T-helper 17 cell (primary cell): ENCODE data around the gene MOSPD2. TPM values are rescaled to one million over a fixed set of nuclear protein-coding genes. Genes with fewer than 3 reads are reported as not detected.

Experiments used
- ATAC-seq: fragments of 150-1000 bp; cut with Tn5 transposase; 2 replicates; pipeline ENCODE4 v1.10.0; 2021; ENCODE audit warnings: mild to moderate bottlenecking, moderate library complexity
- DNase-seq, 3 donors: peaks; one replicate each; pipeline versions ENCODE4 v3.0.0 to v3.0.0-alpha.2; 2020 to 2021
- H3K9me3 ChIP-seq: one replicate; pipeline ENCODE4 v1.7.0; 2013; ENCODE audit warnings: low read length, mild to moderate bottlenecking; ENCODE audit not compliant: control insufficient read depth, poor library complexity, severe bottlenecking
- H3K27ac Mint-ChIP-seq: one replicate; pipeline ENCODE4 v1.8.0; 2022; ENCODE audit warnings: mild to moderate bottlenecking, moderate library complexity, mixed read lengths
- H3K27me3 Mint-ChIP-seq: one replicate; pipeline ENCODE4 v1.8.0; 2022; ENCODE audit warnings: mixed read lengths
- H3K36me3 Mint-ChIP-seq: one replicate; pipeline ENCODE4 v1.8.0; 2022; ENCODE audit warnings: low read depth, mixed read lengths
- H3K4me1 Mint-ChIP-seq: one replicate; pipeline ENCODE4 v1.8.0; 2022; ENCODE audit warnings: mild to moderate bottlenecking, mixed read lengths
- H3K4me3 Mint-ChIP-seq: one replicate; pipeline ENCODE4 v1.8.0; 2022; ENCODE audit warnings: mild to moderate bottlenecking, moderate library complexity, mixed read lengths
- total RNA-seq, 4 donors: library from RNA in 2 of 4; stranded (reverse) in 2 of 4; gene quantifications; one replicate each; pipeline ENCODE4 v1.2.3 and lab custom pipeline; 2022 to 2026

Gene MOSPD2
- total RNA-seq, 2 donors from 2014 or later = 6.2 to 7.4 TPM

DNA sequence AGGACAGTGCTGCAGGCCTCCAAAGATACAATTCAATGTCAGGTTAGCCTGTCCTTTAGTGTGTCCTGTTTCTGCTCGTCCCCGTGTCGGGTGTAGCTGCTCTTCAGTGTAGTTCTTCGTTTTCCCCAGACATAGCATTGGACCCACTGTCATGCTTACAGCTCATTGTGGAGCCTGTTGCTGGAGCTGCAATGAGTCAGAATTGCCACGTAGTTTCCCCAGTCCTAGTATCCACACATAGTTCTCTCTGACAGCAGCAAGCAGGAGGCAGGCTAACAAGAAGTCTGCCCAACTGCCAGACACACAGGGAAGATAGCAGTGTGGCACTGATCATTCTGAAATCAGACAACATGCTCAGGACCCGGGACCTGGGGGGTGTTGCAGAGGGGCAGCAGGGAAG lies 49.2 kb downstream of the MOSPD2 start:
- Mint-ChIP-seq H3K27me3 (no peaks in the 10 kb centered on the region), H3K4me3 (no peak overlapping the region), H3K4me1 (no peaks in the 10 kb centered on the region), H3K27ac (no peak overlapping the region), H3K36me3 (no peaks in the 10 kb centered on the region)
- no peaks in the 10 kb centered on the region for H3K9me3 ChIP-seq
- ATAC-seq (no peak), DNase-seq (no peak)

DNA sequence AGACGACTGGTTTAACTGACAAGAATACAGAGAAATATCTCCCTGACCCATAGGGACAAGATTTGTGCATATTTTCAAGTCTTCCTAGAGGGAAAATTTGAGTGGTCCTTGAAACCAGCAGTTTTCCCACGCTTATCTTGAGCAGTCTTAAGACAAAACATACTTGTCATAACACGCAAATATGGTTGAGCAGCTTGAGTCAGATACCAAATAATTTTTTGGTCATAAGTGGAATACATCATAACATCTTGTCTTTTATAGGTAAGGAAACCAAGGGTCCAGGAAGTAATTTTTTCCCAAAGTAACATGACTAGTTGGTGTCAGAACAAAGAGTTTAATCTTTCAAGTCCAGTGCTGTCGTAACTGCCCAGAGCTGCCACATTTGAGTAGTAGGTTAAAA lies 50.5 kb downstream of the MOSPD2 start:
- Mint-ChIP-seq H3K27ac (no peak overlapping the region), H3K27me3 (no peaks in the 10 kb centered on the region), H3K4me3 (no peak overlapping the region), H3K36me3 (no peaks in the 10 kb centered on the region), H3K4me1 (no peaks in the 10 kb centered on the region)
- ATAC-seq (no peak), DNase-seq (no peak)
- H3K9me3 ChIP-seq = no peaks in the 10 kb centered on the region

- H3K36me3 Mint-ChIP-seq = no peaks in the 10 kb centered on the region
- ATAC-seq (no peak), DNase-seq (no peak)
- H3K9me3 ChIP-seq = no peaks in the 10 kb centered on the region
- no peak overlapping the region for H3K27ac Mint-ChIP-seq
- no peaks in the 10 kb centered on the region for H3K4me1 Mint-ChIP-seq
- H3K4me3 Mint-ChIP-seq = no peak overlapping the region
- H3K27me3 Mint-ChIP-seq = no peaks in the 10 kb centered on the region
Measured at GRCh38 chrX:14926471-14926870, 53.2 kb downstream of the MOSPD2 start.

- Mint-ChIP-seq H3K27me3 (no peaks in the 10 kb centered on the region), H3K36me3 (no peaks in the 10 kb centered on the region), H3K27ac (no peak overlapping the region), H3K4me1 (no peaks in the 10 kb centered on the region), H3K4me3 (no peak overlapping the region)
- no peak for DNase-seq
- no peaks in the 10 kb centered on the region for H3K9me3 ChIP-seq
- ATAC-seq = no peak
Measured at GRCh38 chrX:14927401-14927800, 54.2 kb downstream of the MOSPD2 start.

DNA sequence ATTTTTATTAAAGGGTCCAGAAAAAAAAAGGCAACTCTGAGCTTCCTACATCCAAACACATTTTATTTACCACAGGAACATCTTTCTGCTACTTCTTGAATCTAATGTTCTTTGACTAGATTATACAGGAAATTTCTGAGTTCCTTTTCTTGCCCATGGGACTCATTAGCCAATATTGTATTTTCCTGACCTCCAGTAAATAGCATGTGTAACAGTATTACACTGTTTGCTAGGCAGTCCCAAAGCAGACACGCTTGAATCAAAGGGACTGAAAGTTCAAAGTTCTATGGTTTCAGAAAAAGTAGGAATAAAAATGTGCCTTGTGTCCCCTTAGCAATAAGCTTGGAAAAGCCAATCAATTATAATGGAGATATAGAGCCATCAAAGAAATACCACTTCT lies 57.4 kb downstream of the MOSPD2 start:
- H3K9me3 ChIP-seq = no peaks in the 10 kb centered on the region
- Mint-ChIP-seq H3K27me3 (no peaks in the 10 kb centered on the region), H3K36me3 (no peaks in the 10 kb centered on the region), H3K4me3 (no peak overlapping the region), H3K4me1 (no peaks in the 10 kb centered on the region), H3K27ac (no peak overlapping the region)
- ATAC-seq (no peak), DNase-seq (no peak)

DNA sequence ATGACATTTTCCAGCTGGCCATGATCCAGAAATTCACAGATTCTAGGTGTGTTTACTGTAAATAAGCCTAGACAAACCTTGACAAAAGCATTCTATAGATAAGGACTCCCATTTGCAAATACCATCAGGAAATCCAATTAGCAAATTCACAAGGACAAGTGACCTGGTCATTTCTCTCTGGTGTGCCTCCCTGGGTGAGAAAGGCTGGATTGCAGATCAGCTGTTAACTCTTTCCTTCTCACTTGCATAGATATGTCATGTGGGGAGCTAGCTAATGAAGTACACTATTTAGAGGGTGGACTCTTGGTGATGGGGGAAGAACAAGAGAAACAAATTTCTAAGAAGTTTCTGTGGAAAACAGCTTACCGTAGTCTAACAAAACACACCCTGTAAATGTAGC lies 58.9 kb downstream of the MOSPD2 start:
- Mint-ChIP-seq H3K36me3 (no peaks in the 10 kb centered on the region), H3K4me3 (no peak overlapping the region), H3K4me1 (no peaks in the 10 kb centered on the region), H3K27me3 (no peaks in the 10 kb centered on the region), H3K27ac (no peak overlapping the region)
- ATAC-seq = no peak
- no peak for DNase-seq
- no peaks in the 10 kb centered on the region for H3K9me3 ChIP-seq

- no peak overlapping the region for H3K27ac Mint-ChIP-seq
- no peaks in the 10 kb centered on the region for H3K36me3 Mint-ChIP-seq
- no peak overlapping the region for H3K4me3 Mint-ChIP-seq
- H3K4me1 Mint-ChIP-seq = no peaks in the 10 kb centered on the region
- ATAC-seq (no peak), DNase-seq (no peak)
- H3K9me3 ChIP-seq = no peaks in the 10 kb centered on the region
- no peaks in the 10 kb centered on the region for H3K27me3 Mint-ChIP-seq
Measured at GRCh38 chrX:14934423-14934822, 61.2 kb downstream of the MOSPD2 start.

DNA sequence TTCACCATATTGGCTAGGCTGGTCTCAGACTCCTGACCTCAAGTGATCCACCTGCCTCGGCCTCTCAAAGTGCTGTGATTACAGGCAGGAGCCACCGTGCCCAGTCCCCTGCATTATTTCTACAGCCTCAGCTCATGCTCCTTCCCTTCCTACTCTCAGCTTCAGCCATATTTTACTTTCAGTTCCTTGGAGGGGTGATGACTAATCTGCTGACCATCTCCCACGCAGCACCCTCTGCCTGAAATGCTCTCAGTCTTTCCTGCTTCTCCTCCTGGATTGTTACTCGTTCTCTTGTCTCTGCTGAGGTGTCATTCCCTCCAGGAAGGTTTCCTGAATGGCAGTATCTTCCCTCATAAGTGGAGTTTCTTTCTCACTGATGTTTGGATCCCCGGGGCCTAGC lies 63.3 kb downstream of the MOSPD2 start:
- no peaks in the 10 kb centered on the region for H3K36me3 Mint-ChIP-seq
- no peak for ATAC-seq
- no peak overlapping the region for H3K4me3 Mint-ChIP-seq
- H3K4me1 Mint-ChIP-seq = no peaks in the 10 kb centered on the region
- H3K27ac Mint-ChIP-seq = no peak overlapping the region
- H3K27me3 Mint-ChIP-seq = no peaks in the 10 kb centered on the region
- no peak for DNase-seq
- no peaks in the 10 kb centered on the region for H3K9me3 ChIP-seq

GRCh38 chrX:14939644-14940043 lies 66.4 kb downstream of the MOSPD2 start:
- Mint-ChIP-seq H3K27me3 (no peaks in the 10 kb centered on the region), H3K36me3 (no peaks in the 10 kb centered on the region), H3K27ac (no peak overlapping the region), H3K4me1 (no peaks in the 10 kb centered on the region), H3K4me3 (no peak overlapping the region)
- DNase-seq (no peak), ATAC-seq (no peak)
- H3K9me3 ChIP-seq = no peaks in the 10 kb centered on the region

GRCh38 chrX:14941301-14941700 lies 68.1 kb downstream of the MOSPD2 start:
- H3K27me3 Mint-ChIP-seq = no peaks in the 10 kb centered on the region
- no peaks in the 10 kb centered on the region for H3K4me1 Mint-ChIP-seq
- ATAC-seq (no peak), DNase-seq (no peak)
- no peaks in the 10 kb centered on the region for H3K9me3 ChIP-seq
- H3K36me3 Mint-ChIP-seq = no peaks in the 10 kb centered on the region
- H3K4me3 Mint-ChIP-seq = no peak overlapping the region
- no peak overlapping the region for H3K27ac Mint-ChIP-seq

- ATAC-seq (no peak), DNase-seq (no peak)
- Mint-ChIP-seq H3K4me1 (no peaks in the 10 kb centered on the region), H3K27ac (no peak overlapping the region), H3K27me3 (no peaks in the 10 kb centered on the region), H3K36me3 (no peaks in the 10 kb centered on the region), H3K4me3 (no peak overlapping the region)
- H3K9me3 ChIP-seq = no peaks in the 10 kb centered on the region
Measured at GRCh38 chrX:14942341-14942740, 69.1 kb downstream of the MOSPD2 start.

- H3K27me3 Mint-ChIP-seq = no peaks in the 10 kb centered on the region
Measured at GRCh38 chrX:14943962-14944361, 70.7 kb downstream of the MOSPD2 start.

GRCh38 chrX:14946606-14947155 lies 73.5 kb downstream of the MOSPD2 start:
- no peak for DNase-seq
- ATAC-seq = no peak
- Mint-ChIP-seq H3K4me1 (no peaks in the 10 kb centered on the region), H3K27me3 (no peaks in the 10 kb centered on the region), H3K27ac (no peak overlapping the region), H3K36me3 (no peaks in the 10 kb centered on the region), H3K4me3 (no peak overlapping the region)
- no peaks in the 10 kb centered on the region for H3K9me3 ChIP-seq

More at GRCh38 chrX:14943962-14944361, 70.7 kb downstream of the MOSPD2 start:
- Mint-ChIP-seq H3K4me1 (no peaks in the 10 kb centered on the region), H3K27ac (no peak overlapping the region), H3K4me3 (no peak overlapping the region), H3K36me3 (no peaks in the 10 kb centered on the region)
- DNase-seq (no peak), ATAC-seq (no peak)
- no peaks in the 10 kb centered on the region for H3K9me3 ChIP-seq

DNA sequence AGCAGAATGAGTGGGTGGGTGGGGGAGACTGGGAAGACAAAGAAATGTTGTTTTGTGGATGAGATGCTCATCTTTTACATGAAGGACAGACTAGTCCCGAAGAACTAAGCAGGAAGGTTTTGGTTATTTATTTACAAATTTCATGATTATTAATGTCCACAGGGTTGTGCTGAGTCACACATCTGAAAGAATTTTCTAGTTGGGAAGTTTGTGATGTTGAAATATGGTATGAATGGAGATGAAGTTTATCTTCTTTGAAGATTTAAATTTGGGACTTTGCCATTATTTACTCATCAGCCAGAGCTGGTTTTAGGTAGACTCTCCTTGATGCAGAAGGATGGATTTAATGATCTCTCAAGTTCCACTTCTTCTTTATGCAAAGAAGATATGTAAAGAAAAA lies 75.5 kb downstream of the MOSPD2 start:
- H3K9me3 ChIP-seq = no peaks in the 10 kb centered on the region
- H3K4me1 Mint-ChIP-seq = no peaks in the 10 kb centered on the region
- ATAC-seq (no peak), DNase-seq (no peak)
- H3K27ac Mint-ChIP-seq = no peak overlapping the region
- H3K27me3 Mint-ChIP-seq = no peaks in the 10 kb centered on the region
- H3K36me3 Mint-ChIP-seq = no peaks in the 10 kb centered on the region
- H3K4me3 Mint-ChIP-seq = no peak overlapping the region
